COLO668 (cell line): ENCODE data around the gene RRAS2.

Source experiments
- DNase-seq: peaks from one replicate; lab custom pipeline; 2025; ENCODE audit not compliant: unreplicated experiment; lab: John Stamatoyannopoulos, UW

Gene RRAS2

GRCh38 chr11:14340721-14341120 is 18.3 kb downstream of the RRAS2 start:
- no peak for DNase-seq

- DNase-seq = no peak
Measured at GRCh38 chr11:14339356-14339755, 19.6 kb downstream of the RRAS2 start.

- DNase-seq = peak; percentile 38
Measured at GRCh38 chr11:14336507-14337503, 22.2 kb downstream of the RRAS2 start.

- DNase-seq = no peak
Measured at GRCh38 chr11:14335712-14336111, 23.3 kb downstream of the RRAS2 start.

- DNase-seq = no peak
Measured at GRCh38 chr11:14334893-14335292, 24.1 kb downstream of the RRAS2 start.

GRCh38 chr11:14334192-14334591 is 24.8 kb downstream of the RRAS2 start:
- DNase-seq = no peak

GRCh38 chr11:14331476-14332136 is 27.4 kb downstream of the RRAS2 start:
- no peak for DNase-seq

GRCh38 chr11:14330881-14331280 is 28.1 kb downstream of the RRAS2 start:
- no peak for DNase-seq

GRCh38 chr11:14329702-14330101 is 29.3 kb downstream of the RRAS2 start:
- no peak for DNase-seq

GRCh38 chr11:14327116-14327515 is 31.9 kb downstream of the RRAS2 start:
- no peak for DNase-seq

GRCh38 chr11:14323118-14323676 is 35.8 kb downstream of the RRAS2 start:
- DNase-seq = no peak

GRCh38 chr11:14322510-14322909 is 36.5 kb downstream of the RRAS2 start:
- DNase-seq = no peak

GRCh38 chr11:14320020-14320419 is 39.0 kb downstream of the RRAS2 start:
- DNase-seq = no peak

- DNase-seq = no peak
Measured at GRCh38 chr11:14318581-14318981, 40.4 kb downstream of the RRAS2 start.

GRCh38 chr11:14317659-14318325 is 41.2 kb downstream of the RRAS2 start:
- no peak for DNase-seq

- no peak for DNase-seq
Measured at GRCh38 chr11:14315130-14315529, 43.9 kb downstream of the RRAS2 start.

GRCh38 chr11:14314127-14314526 is 44.9 kb downstream of the RRAS2 start:
- DNase-seq = no peak

- DNase-seq = no peak
Measured at GRCh38 chr11:14312736-14313438, 46.1 kb downstream of the RRAS2 start.

GRCh38 chr11:14310679-14311078 is 48.3 kb downstream of the RRAS2 start:
- DNase-seq = no peak

- DNase-seq = no peak
Measured at GRCh38 chr11:14309425-14310192, 49.4 kb downstream of the RRAS2 start.
